NCI-H748 (cell line): ENCODE results near the gene KIF3B.
"Not testable (repeated sequence)": the region's sequence is repeated elsewhere in the genome, so short reads cannot be mapped to it uniquely, and the experiment has no call there.

Experiments
- DNase-seq: peaks from one replicate; lab custom pipeline; 2025; ENCODE audit not compliant: unreplicated experiment; lab: John Stamatoyannopoulos, UW

The KIF3B gene

DNA sequence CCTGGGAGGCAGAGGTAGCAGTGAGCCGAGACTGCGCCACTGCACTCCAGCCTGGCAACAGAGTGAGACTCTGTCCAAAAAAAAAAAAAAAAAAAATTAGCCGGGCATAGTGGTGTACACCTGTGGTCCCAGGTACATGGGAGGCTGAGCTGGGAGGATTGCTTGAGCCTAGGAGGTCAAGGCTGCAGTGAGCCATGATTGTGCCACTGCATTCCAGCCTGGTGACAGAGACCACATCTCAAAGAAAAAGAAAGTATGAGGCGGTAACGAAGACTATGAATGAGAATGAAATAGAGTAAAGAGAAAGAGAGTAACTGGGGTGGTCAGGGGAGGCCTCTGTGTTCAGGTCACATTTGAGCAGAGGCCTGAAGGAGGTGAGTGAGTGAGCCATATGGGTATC, 31.2 kb upstream of the KIF3B start:
- not testable (repeated sequence) for DNase-seq

DNA sequence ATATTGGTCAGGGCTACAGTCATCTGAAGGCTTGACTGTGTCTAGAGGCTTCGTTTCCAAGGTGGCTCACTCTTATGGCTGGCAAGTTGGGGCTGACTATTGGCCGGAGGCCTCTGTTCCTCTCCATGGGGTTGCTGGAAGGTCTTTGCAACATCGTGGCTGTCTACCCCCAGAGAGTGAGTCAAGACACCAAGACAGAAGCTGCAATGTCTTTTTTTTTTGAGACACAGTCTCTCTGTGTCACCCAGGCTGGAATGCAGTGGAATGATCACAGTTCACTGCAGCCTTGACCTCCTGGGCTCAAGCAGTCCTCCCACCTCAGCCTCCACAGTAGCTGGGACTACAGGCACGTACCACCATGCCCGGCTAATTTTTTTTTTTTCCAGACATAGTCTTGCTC, 29.4 kb upstream of the KIF3B start:
- DNase-seq, result no peak

DNA sequence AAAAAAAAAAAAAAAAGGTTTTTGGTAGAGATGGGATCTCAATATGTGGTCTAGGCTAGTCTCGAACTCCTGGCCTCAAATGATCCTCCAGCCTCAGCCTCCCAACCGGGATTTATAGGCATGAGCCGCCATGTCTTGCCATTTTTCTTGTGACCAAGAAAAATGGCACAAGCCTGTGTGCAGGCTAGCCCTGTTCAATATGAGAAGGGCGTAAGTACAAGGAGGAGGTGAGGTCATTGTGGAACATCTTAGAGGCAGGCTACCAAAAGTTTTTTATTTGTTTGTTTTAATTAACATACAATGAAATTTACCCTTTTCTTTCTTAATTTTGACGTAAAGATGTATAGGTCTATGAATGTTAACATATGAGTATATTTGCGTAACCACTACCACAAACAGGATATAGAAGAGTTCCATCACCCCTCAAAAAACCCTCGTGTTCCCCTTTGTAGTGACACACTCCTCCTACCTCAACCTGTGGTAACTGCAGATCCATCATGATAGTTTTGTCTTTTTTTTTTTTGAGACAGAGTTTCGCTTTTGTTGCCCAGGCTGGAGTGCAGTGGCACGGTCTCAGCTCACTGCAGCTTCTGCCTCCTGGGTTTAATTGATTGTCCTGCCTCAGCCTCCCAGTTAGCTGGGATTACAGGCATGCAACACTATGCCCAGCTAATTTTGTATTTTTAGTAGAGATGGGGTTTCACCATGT, 28.3 kb upstream of the KIF3B start:
- DNase-seq, result no peak

DNA sequence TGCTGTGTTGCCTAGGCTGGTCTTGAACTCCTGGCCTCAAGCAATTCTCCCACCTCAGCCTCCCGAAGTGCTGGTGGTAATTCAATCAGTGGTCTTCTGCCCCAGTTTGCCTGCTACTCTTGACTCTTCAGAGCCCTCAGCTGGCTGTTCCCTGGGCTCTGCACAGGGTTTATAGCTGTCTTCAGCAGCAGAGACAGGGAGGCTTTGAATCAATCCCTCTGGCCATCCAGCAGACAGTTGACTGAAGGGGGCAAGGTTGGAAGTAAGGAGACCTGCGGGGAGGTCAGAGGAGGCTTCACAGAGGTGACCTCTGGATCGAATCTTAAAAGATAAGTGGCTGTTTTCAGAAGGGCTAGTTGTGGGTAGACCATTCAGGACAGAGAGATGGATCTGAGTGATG, 26.0 kb upstream of the KIF3B start:
- DNase-seq, result no peak

DNA sequence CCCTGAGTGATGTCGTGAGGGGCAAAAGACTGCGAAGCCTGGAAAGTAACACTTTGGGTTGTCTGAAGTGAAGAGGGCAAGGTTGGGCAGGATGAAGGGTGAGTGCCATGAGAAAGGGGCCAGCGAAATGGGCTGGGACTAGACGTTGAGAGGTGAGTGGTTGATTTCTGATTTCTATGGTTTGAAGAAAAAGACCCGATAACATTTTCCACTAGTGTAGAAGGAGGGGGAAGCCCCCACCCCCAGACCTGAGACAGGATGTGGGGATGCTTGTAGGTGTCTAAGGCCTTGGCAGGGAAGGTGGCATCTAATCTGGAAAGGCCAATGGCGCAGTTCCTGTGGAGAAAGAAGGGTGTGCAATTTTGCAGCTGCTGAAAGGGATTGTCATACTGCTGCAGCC, 25.3 kb upstream of the KIF3B start:
- DNase-seq, result no peak

DNA sequence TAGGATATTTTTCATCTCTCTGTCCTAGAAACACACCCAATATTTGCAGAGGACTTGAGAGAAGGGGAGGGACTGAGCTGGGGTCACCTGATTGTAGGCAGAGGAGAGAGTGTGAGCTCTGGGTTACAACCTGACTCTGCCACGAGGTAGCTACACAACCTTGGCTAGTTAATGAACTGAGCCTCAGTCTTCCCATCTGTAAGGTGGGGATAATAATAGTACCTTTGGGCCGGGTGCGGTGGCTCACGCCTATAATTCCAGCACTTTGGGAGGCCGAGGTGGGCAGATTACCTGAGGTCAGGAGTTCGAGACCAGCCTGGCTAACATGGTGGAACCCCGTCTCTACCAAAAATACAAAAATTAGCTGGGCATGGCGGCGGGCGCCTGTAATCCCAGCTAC, 16.5 kb upstream of the KIF3B start:
- not testable (repeated sequence) for DNase-seq

DNA sequence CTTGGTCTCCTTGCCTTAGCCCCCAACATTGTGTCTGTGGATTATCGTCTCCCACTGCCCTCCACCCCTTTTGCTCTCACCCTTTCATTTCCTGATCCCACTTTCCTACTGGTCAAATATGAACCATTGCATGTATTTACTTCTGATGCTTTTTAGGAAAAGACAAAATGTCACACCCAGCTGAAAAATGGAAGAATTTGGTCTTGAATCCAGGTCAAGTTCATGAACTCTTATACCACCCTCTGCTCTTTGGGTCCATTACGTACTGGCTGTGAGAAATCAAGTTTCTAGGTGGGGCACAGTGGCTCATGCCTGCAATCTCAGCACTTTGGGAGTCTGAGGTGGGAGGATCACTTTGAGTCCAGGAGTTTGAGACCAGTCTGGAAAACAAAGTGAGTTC, 15.8 kb upstream of the KIF3B start:
- no peak for DNase-seq

DNA sequence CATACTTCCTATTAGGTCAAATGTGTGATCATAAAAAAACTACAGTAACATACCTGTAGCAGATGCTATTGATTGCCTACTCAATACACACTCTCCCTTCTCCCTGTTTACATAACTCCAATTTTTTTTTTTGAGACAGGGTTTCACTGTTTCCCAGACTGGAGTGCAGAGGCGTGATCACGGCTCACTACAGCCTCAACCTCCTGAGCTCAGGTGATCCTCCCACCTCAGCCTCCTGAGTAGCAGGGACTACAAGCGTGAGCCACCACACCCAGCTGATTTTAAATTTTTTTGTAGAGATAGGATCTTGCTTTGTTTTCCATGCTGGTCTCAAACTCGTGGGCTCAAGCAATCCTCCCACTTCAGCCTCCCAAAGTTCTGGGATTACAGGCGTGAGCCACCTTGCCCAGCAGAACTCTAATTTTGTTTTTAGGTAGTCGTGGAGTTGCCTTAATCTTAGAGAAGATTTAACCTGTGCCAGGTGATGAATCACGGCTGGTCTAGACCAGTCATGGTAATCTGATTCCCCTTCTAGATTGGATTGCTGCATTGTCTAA, 14.0 kb upstream of the KIF3B start:
- peak; percentile 18 for DNase-seq

DNA sequence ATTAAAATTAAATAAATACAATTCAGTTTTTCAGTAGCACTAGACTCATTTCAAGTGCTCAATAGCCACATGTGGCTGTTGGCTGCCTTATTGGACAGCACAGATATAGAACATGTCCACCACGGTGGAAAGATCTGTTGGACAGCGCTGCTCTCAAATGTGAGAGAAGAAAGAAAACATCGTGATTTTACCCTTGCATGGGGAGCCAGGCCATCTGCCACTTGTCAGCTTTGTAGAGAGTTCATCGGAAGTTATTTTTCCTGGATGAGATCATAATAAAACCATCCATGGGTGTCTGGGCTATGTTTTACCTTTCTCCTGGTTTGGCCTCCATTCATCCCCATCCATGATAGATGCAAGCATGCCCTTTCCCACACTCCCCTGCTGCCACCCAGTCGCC, 5.8 kb upstream of the KIF3B start:
- DNase-seq, result no peak

DNA sequence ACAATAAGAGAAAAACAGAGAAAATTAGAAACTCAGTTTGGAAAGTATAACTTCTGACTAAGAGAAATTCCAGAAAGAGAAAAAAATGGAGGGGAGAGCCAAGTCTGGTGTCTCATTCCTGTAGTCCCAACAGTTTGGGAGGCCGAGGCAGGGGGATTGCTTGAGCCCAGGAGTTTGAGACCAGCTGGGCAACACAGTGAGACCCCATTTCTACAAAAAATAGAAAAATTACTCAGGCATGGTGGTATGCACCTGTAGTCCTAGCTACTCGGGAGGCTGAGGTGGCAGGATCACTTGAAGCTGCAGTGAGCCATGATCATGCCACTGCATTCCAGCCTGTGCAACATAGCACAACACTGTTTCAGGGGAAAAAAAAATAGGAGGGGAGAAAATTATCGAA, 3.1 kb upstream of the KIF3B start:
- no peak for DNase-seq

DNA sequence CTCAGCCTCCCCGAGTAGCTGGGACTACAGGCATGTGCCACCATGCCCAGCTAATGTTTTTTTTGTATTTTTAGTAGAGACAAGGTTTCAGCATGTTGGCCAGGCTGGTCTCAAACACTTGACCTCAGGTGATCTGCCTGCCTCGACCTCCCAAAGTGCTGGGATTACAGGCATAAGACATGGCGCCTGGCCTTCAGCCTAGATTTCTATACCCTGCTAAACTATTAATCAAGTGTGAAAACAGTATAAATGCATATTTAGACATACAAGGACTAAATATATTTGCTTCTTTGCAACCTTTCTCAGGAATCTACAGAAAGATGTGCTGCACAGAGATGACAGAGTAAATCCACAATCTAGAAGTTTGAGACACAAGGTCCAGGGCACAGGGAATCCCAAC, 2.3 kb upstream of the KIF3B start:
- DNase-seq, result not testable (repeated sequence)

DNA sequence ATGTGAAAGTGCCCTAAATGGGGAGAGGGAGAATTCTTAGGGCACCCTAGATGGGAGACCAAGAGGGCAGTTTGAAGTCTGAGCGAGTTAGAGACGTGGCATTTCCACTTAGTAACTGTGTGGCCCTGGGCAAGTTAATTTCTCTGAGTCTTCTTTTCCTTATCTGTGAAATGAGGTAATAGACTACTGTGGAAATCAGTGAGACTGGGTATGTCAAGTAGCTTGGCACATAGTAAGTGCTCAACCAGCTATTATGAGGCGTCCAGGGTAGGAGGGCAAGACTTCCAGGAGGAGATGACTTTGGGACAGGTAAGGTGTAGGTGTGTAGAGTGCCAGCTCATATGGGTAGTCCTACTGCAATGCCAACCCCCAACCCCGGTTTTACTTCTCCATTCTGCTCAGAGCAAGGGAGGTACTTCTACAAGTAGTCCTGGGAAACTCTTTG, 770 bp downstream of the KIF3B start:
- DNase-seq, result no peak

DNA sequence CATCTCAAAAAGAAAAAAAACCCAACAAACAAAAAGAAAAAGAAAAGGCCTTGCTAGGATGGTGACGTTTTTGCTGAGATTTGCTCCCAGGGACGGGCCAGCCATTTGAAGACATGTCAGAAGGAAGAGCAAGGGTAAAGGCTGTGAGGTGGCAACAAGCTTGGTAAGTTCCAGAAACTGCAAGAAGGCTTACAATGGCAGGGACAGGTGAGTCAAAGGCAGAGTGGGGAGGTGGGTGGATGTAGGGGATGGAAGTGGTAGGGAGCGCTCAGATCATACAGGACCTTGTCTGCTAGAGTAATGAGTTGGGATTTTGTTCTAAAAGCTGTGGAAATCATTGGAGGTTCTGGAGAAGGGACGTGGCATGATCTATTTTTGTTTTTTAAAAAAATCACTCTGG, 4.3 kb downstream of the KIF3B start:
- no peak for DNase-seq

DNA sequence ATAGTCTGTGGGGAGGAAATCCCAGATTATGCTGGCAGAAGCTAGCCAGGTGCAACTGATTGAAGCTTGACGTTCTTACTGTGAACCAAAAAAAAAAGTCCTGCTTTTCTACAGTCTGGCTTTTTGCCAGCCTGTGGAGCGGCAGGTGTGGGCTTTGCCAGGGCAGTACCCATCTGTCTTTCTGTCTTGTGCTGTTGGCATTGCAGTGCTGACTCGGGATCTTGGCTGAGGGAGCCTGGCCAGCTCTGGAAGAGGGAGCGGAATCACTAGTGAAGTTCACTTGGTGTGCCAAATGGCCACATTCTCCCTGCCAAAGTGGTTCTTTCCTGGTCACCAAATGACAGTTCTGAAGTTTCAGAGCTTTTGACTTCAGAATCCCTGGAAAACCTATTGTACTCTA, 5.0 kb downstream of the KIF3B start:
- peak; percentile 39 for DNase-seq

DNA sequence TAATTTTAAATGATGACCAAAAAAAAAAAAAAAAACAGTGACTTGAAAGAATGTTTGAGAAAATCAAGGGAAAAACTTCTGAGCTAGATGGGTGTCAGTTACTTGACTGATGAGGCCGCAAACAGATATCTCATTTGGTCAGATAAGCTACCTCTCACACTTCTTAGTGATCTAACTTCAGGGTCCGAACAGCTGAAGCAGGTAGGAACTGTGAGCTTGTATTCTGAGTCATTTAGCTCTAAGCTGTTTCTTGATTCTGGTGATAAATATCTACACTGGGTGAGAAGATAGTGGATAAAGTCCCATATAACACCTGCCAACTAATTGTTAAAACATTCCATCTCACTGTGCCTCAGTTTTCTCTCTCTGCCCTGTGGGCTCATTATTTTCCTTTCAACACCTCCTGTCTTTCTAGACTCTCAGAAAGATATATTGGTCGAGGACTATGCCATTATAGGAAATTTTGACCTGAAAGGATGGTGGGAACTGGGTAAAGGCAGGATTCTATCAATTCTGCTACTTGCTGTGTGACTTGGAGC, 7.7 kb downstream of the KIF3B start:
- no peak for DNase-seq

DNA sequence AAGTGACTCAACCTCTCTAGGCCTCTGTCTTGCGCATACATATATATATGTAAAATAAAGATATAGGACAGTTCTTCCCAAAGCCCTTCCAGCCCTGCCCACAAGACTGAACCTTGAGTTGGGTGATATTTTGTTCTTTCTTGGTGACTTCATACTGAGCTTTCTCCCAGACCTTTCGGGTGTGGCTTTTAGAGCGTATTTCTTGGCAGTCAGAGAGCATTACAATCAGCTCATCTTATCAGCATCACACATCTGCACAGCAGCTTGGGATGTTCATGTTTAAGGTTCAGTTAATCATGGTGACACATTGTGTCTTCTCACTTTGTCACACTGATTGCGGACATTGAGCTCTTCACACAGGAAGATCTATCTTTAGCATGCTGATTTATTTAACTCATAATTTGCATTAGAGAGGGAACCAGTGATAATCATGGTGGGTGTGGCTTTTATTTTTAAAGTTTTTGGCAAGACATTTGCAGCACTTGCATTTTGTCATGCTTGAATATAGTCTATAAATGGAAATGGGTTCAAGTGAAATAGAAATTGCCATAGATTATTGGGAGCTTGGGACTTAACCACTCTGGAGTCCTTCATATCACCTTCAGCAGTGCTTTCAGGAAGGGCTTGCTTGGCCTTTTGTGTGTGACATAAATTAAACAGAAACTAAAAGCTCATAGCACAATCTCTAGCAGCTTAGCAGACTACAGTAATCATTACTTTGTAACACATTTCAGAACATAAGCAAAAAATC, 8.3 kb downstream of the KIF3B start:
- no peak for DNase-seq

DNA sequence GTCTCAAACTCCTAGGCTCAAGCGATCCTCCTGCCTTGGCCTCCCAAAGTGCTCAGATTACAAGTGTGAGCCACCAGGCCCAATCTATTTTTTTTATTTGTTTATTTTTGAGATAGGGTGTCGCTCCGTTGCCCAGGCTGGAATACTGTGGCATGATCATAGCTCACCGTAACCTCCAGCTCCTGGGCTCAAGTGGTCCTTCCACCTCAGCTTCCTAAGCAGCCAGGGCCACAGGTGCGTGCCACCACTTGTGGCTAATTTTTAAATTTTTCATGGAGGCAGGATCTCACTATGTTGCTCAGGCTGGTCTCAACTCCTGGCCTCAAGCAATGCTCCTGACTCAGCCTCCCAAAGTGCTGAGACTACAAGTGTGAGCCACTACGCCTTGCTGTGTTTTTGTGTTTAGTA, 9.8 kb downstream of the KIF3B start:
- DNase-seq, result no peak

DNA sequence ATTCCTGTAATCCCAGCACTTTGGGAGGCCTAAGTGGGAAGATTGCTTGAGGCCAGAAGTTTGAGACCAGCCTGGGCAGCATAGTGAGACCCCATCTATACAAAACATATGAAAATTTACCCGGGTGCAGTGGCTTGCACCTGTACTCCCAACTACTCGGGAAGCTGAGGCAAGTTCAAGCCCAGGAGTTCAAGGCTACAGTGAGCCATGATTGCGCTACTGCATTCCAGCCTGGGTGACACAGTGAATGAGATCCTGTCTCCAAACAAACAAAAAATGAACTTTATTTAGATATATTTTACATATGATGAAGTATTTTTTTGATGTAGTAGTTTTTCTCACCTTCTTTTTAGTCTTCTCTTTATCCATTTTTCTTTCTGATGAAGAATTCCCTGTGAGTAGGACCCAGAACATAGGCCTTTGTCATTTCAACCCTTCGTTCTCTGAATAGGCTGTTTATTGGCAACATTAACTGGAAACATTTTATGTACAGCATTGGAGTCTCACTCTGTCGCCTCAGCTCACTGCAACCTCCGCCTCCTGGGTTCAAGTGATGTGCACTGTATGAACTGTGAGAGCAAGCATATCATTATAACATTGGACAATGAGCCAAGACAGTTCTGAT, 10.9 kb downstream of the KIF3B start:
- no peak for DNase-seq

DNA sequence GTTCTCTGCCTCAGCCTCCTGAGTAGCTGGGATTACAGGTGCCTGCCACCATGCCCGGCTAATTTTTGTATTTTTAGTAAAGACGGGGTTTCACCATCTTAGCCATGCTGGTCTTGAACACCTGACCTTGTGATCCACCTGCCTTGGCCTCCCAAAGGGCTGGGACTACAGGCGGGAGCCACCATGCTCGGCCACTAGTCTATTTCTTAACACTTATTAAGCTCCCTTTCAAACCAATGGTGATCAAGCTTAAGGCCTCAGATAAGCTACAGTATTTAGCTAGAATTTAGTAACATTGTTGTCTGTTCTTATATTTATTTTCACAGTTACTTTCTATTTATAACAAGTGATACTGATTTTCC, 11.8 kb downstream of the KIF3B start:
- DNase-seq, result not testable (repeated sequence)

DNA sequence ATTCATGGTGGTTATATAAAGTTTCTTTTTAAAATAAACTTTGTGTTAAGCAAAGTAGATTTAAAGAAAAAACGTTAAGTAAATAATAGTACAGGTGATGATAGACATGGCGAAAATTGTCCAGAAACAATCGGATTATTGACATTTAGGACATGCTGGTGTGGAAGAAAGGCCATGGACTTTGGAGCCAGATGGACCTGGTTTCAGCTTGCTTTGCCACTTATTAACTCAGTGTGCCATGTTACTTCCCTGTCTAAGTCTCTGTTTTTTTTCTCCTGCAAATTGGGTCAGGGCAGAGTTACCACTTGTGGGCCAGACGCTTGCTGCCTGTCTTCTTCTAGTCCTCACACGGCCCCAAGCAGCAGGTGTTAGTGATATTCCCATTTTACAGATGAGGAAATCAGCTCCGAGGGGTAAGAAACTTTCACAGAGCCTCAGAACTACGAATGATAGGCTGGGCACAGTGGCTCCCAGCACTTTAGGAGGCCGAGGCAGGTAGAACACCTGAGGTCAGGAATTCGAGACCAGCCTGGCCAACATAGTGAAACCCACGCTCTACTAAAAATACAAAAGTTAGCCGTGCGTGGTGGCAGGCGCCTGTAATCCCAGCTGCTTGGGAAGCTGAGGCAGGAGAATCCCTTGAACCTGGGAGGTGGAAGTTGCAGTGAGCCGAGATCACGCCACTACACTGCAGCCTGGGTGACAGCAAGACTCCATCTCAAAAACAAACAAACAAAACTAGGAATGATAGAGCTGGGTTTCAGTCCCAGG, 12.4 kb downstream of the KIF3B start:
- no peak for DNase-seq

DNA sequence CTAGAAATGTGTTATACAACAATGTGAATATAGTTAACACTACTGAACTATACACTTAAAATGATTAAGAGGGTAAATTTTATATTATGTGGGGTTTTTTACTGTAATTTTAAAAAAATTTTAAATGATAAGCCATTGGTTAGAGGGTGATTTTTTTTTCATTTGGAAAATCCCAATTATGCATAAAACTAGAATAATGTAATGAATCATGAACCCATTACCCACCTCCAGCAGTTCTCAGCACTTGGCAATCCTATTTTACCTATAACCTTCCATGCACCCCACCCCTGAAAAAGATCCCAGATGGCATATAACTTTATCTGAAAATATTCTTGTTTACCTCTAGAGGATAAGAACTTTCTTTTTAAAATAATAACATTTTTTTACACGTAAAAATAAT, 13.7 kb downstream of the KIF3B start:
- no peak for DNase-seq
